GM18508 (cell line): ENCODE data around the gene TEN1.

Experiments
- ATAC-seq: cut with Tn5 transposase; IDR thresholded peaks from one replicate; pipeline ENCODE4 v1.9.1; 2021; ENCODE audit warnings: moderate number of reproducible peaks; ENCODE audit not compliant: insufficient read depth, unreplicated experiment

TEN1 gene

GRCh38 chr17:76004750-76005262, 25.8 kb downstream of the TEN1 start:
- ATAC-seq: no peak

- ATAC-seq: no peak
Measured at GRCh38 chr17:76005263-76006149, 26.5 kb downstream of the TEN1 start.

- no peak for ATAC-seq
Measured at GRCh38 chr17:76007131-76007849, 28.2 kb downstream of the TEN1 start.

- ATAC-seq: no peak
Measured at GRCh38 chr17:76007850-76008165, 28.8 kb downstream of the TEN1 start.

- no peak for ATAC-seq
Measured at GRCh38 chr17:76008208-76008607, 29.2 kb downstream of the TEN1 start.

- ATAC-seq: no peak
Measured at GRCh38 chr17:76008630-76009425, 29.8 kb downstream of the TEN1 start.

- no peak for ATAC-seq
Measured at GRCh38 chr17:76009447-76009846, 30.4 kb downstream of the TEN1 start.

- ATAC-seq: no peak
Measured at GRCh38 chr17:76009969-76010661, 31.1 kb downstream of the TEN1 start.

- no peak for ATAC-seq
Measured at GRCh38 chr17:76011951-76012350, 32.9 kb downstream of the TEN1 start.

GRCh38 chr17:76013377-76013932, 34.4 kb downstream of the TEN1 start:
- ATAC-seq: no peak

- ATAC-seq: no peak
Measured at GRCh38 chr17:76014100-76014924, 35.3 kb downstream of the TEN1 start.

GRCh38 chr17:76014925-76015261, 35.9 kb downstream of the TEN1 start:
- no peak for ATAC-seq

GRCh38 chr17:76017481-76018339, 38.7 kb downstream of the TEN1 start:
- ATAC-seq: no peak

- ATAC-seq: no peak
Measured at GRCh38 chr17:76018340-76018680, 39.3 kb downstream of the TEN1 start.

- no peak for ATAC-seq
Measured at GRCh38 chr17:76018801-76019200, 39.8 kb downstream of the TEN1 start.

- ATAC-seq: no peak
Measured at GRCh38 chr17:76019833-76020467, 40.9 kb downstream of the TEN1 start.

- ATAC-seq: no peak
Measured at GRCh38 chr17:76022285-76022684, 43.2 kb downstream of the TEN1 start.
